Right lobe of liver (tissue), 4 donors: ENCODE measurements around the gene TGM6.

Experiments used
- POLR2A ChIP-seq: fragments of 450-650 bp; IDR thresholded peaks from one replicate; pipeline ENCODE4 v1.6.1; 2017; ENCODE audit warnings: antibody characterized with exemption, mild to moderate bottlenecking
- TF ChIP-seq, protein P1 (sequence below), 4 donors: fragments of 200-600 bp in 3 of 4; fragments of 450-650 bp in 1 of 4; IDR thresholded peaks; one replicate each; pipeline versions ENCODE4 v1.5.1 to v1.8.0; 2016 to 2022; ENCODE audit warnings: antibody characterized with exemption in 4 of 4, mild to moderate bottlenecking in 2 of 4
- donor health status: DM: no; HTN: no; CAD: no.
- donor health status: DM: no; HTN: no; CAD: no.
- donor health status: DM: no; HTN: yes; CAD: no.

DNA sequence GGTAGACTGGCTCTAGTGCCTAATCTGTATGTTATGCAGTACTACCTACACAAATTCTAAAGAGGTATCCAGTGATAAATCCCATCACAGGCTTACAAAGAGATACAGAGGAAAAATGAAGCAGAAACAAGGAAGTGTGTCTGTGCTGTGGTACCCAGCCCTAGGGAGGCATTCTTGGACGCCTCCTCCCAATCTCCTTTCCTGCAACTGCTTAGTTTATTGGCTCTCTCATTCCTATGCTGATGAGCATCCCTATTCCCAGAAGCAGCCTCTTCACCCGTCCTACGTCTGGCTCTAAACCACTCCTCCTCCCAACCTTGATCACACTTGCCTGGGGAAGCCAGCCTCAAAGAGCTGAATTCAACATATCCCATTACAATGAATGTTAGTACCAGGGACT lies 34.5 kb upstream of the TGM6 start:
- TF ChIP-seq, protein P1, sequence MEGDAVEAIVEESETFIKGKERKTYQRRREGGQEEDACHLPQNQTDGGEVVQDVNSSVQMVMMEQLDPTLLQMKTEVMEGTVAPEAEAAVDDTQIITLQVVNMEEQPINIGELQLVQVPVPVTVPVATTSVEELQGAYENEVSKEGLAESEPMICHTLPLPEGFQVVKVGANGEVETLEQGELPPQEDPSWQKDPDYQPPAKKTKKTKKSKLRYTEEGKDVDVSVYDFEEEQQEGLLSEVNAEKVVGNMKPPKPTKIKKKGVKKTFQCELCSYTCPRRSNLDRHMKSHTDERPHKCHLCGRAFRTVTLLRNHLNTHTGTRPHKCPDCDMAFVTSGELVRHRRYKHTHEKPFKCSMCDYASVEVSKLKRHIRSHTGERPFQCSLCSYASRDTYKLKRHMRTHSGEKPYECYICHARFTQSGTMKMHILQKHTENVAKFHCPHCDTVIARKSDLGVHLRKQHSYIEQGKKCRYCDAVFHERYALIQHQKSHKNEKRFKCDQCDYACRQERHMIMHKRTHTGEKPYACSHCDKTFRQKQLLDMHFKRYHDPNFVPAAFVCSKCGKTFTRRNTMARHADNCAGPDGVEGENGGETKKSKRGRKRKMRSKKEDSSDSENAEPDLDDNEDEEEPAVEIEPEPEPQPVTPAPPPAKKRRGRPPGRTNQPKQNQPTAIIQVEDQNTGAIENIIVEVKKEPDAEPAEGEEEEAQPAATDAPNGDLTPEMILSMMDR (IDR thresholded peaks at IDR 0.05), result no peak
- no peak for TF ChIP-seq POLR2A
